Prostate gland (tissue), 2 donors: ENCODE results near the gene CNTN6. TPM values are rescaled to one million over a fixed set of nuclear protein-coding genes. Genes with fewer than 3 reads are reported as not detected.

Source experiments
- DNase-seq: peaks from one replicate; pipeline ENCODE4 v3.0.0-alpha.2; 2019; ENCODE audit warnings: low spot score
- H3K27ac ChIP-seq, 2 donors: fragments of 200-600 bp; sonication (generic); 2 replicates each; pipeline ENCODE4 v1.5.1; 2017 to 2019
- H3K27me3 ChIP-seq: fragments of 200-600 bp; sonication (generic); replicated peaks from 2 replicates; pipeline ENCODE4 v1.5.1; 2019; ENCODE audit not compliant: insufficient read depth
- H3K36me3 ChIP-seq, 2 donors: fragments of 200-600 bp; sonication (generic); 1 replicate in 1 of 2; 2 replicates in 1 of 2; pipeline versions ENCODE4 v1.5.1 to v1.8.1; 2017 to 2019
- H3K4me1 ChIP-seq: fragments of 200-600 bp; sonication (generic); replicated peaks from 2 replicates; pipeline ENCODE4 v1.5.1; 2019
- H3K4me3 ChIP-seq, 2 donors: fragments of 200-600 bp; sonication (generic); 2 replicates each; pipeline ENCODE4 v1.5.1; 2017 to 2019
- H3K9me3 ChIP-seq: fragments of 200-600 bp; sonication (generic); 2 replicates; pipeline ENCODE4 v1.5.1; 2017
- CTCF ChIP-seq, 4 experiments: fragments of 200-600 bp in 2 of 4; fragments of 450-650 bp in 2 of 4; sonication (generic) in 2 of 4; IDR thresholded peaks; 1 replicate in 3 of 4; 2 replicates in 1 of 4; pipeline ENCODE4 v1.5.1; 2016 to 2019; ENCODE audit warnings: antibody characterized with exemption in 4 of 4, mild to moderate bottlenecking in 2 of 4, moderate library complexity in 2 of 4
- POLR2A ChIP-seq: fragments of 450-650 bp; IDR thresholded peaks from one replicate; pipeline ENCODE4 v1.6.1; 2016; ENCODE audit warnings: antibody characterized with exemption, mild to moderate bottlenecking
- POLR2AphosphoS5 ChIP-seq: sonication (generic); formaldehyde crosslinking; IDR thresholded peaks from one replicate; pipeline ENCODE4 v1.6.1; 2017; ENCODE audit warnings: antibody characterized with exemption
- WGBS: methylation state at CpG from one replicate; pipeline ENCODE4 v1.1.5; 2018; 5-methylcytosine and 5-hydroxymethylcytosine counted together
- intact Hi-C: fragments of 100-400 bp; cut with DNase I; formaldehyde crosslinking; loops from one replicate; pipeline ENCODE4 v1.14.2; 2022
- total RNA-seq, 2 donors: library from RNA; depleted of rRNA; stranded (reverse); fragments of >200 nt; gene quantifications; one replicate each; pipeline ENCODE4 v1.1.0, GENCODE V29; 2016

The CNTN6 gene
- total RNA-seq, 2 donors from 2014 or later, result not detected

DNA sequence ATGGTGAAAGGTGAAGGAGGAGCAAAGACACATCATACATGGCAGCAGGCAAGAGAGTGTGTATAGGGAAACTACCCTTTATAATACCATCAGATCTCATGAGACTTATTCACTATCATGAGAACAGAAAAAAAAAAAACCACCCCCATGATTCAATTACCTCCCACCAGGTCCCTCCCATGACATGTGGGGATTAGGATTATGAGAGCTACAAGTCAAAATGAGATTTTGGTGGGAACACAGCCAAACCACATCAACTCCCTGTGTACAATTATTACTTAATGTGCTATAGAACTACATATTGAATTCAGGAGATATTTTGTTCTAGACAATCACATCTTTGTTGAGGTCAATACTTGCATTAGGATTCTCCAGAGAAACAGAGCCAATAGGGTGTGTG lies 313.4 kb downstream of the CNTN6 start:
- Histone ChIP-seq H3K9me3 (no peaks in the 10 kb centered on the region), H3K27ac (no peak overlapping the region), H3K4me1 (no peaks in the 10 kb centered on the region), H3K27me3 (no peaks in the 10 kb centered on the region), H3K4me3 (no peak overlapping the region), H3K36me3 (no peaks in the 10 kb centered on the region)
- TF ChIP-seq CTCF (IDR thresholded peaks at IDR 0.05) (no peak), POLR2AphosphoS5 (no peak), POLR2A (no peak)
- no peak for DNase-seq
- intact Hi-C loops, result no loop called here

DNA sequence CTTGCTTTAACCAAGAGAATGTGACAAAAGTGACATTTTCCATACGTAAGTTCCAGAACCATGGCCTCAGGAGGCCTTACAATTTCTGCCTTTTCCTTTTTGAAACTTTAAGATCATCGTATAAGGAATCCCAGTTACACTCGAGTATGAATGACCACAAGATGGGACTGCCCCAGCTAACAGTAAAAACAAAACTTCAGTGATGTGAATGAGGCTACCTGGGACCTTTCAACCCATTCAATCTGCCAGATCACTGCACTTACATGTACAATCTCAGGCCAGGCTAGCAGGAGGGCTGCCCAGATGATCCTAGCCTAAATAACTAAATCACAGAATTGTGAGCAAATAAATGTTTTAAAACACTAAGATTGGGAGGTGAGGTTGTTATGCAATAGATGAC lies 328.8 kb downstream of the CNTN6 start:
- 84% methylated on average over 3 of the region's 3 CpGs for WGBS
- H3K36me3 ChIP-seq, result no peaks in the 10 kb centered on the region
- no peak overlapping the region for H3K4me3 ChIP-seq
- H3K27ac ChIP-seq, result no peak overlapping the region
- no peak for TF ChIP-seq POLR2AphosphoS5
- no peak for TF ChIP-seq CTCF (IDR thresholded peaks at IDR 0.05)
- TF ChIP-seq POLR2A, result no peak
- no peaks in the 10 kb centered on the region for H3K9me3 ChIP-seq
- H3K27me3 ChIP-seq, result no peaks in the 10 kb centered on the region
- intact Hi-C loops, result no loop called here
- H3K4me1 ChIP-seq, result no peaks in the 10 kb centered on the region
- DNase-seq, result no peak

DNA sequence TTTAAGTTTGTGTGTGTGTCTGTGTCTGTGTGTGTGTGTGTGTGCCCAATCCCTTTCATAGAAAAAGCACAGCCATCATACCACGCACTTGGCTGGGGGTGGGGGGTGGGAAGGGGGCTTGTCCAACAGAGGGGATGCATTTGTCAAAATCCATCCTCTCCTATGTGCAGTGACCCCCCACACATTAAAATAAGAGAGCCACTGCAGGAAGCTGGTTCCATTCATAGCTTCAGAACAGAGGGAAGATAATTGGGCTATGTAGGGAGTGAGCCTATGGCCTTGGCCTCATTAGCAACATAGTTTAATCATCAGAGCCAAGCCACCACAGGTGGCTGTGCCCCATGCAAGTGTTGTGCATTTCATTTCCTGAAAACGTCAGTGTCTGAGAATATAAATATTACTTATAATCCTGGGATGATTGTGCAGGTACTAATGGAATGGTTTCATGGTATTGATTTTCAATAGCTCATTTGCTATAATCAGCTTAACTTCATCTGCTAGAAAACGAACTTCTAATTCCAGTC lies 330.8 kb downstream of the CNTN6 start:
- intact Hi-C loops, result no loop called here
- no peaks in the 10 kb centered on the region for H3K36me3 ChIP-seq
- no peaks in the 10 kb centered on the region for H3K4me1 ChIP-seq
- TF ChIP-seq CTCF (IDR thresholded peaks at IDR 0.05), result no peak
- no peak for TF ChIP-seq POLR2AphosphoS5
- no peak for TF ChIP-seq POLR2A
- no peaks in the 10 kb centered on the region for H3K27me3 ChIP-seq
- H3K27ac ChIP-seq, result no peak overlapping the region
- H3K4me3 ChIP-seq, result no peak overlapping the region
- H3K9me3 ChIP-seq, result no peaks in the 10 kb centered on the region
- WGBS, result 72% methylated on average over 3 of the region's 3 CpGs
- no peak for DNase-seq

- Histone ChIP-seq H3K27ac (no peak overlapping the region), H3K9me3 (no peaks in the 10 kb centered on the region), H3K36me3 (no peaks in the 10 kb centered on the region), H3K4me3 (no peak overlapping the region), H3K27me3 (no peaks in the 10 kb centered on the region), H3K4me1 (no peaks in the 10 kb centered on the region)
- no peak for DNase-seq
- no peak for TF ChIP-seq CTCF (IDR thresholded peaks at IDR 0.05)
- TF ChIP-seq POLR2A, result no peak
- TF ChIP-seq POLR2AphosphoS5, result no peak
- intact Hi-C loops, result no loop called here
- WGBS, result 84% methylated on average over 2 of the region's 2 CpGs
Observed at GRCh38 chr3:1439395-1439794, 346.6 kb downstream of the CNTN6 start.

DNA sequence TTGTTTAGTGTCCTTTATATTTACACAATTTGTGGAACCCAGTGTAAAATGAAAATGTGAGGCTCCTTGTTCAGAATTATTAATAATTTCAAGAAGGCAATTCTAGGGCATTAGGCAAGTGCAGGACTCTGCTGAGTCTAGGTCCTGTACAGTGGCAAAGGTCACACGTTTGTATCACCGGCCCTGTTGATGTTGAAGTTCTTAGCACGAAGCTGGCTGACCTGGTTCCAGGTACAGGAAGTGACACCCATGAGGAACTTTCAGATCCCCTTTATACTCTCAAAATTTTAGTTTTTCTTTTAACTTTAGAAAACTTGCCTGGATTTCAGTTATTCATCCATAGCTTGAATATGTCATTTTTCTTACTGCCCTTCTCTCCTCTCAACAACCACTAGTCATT lies 349.4 kb downstream of the CNTN6 start:
- intact Hi-C loops, result no loop called here
- Histone ChIP-seq H3K4me1 (no peaks in the 10 kb centered on the region), H3K4me3 (no peak overlapping the region), H3K9me3 (no peaks in the 10 kb centered on the region), H3K27ac (no peak overlapping the region), H3K36me3 (no peaks in the 10 kb centered on the region), H3K27me3 (no peaks in the 10 kb centered on the region)
- WGBS, result 91% methylated on average over 3 of the region's 3 CpGs
- TF ChIP-seq POLR2AphosphoS5 (no peak), POLR2A (no peak), CTCF (IDR thresholded peaks at IDR 0.05) (no peak)
- no peak for DNase-seq
